ENCODE results near the gene MYRF.

MYRF gene

DNA sequence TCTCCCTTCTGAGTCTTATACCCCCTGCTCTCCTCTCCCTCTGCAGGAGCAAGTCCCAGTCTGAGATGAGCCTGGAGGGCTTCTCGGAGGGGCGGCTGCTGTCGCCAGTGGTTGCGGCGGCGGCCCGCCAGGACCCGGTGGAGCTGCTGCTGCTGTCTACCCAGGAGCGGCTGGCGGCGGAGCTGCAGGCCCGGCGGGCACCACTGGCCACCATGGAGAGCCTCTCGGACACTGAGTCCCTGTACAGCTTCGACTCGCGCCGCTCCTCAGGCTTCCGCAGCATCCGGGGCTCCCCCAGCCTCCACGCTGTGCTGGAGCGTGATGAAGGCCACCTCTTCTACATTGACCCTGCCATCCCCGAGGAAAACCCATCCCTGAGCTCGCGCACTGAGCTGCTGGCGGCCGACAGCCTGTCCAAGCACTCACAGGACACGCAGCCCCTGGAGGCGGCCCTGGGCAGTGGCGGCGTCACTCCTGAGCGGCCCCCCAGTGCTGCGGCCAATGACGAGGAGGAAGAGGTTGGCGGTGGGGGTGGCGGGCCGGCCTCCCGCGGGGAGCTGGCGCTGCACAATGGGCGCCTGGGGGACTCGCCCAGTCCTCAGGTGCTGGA, 8.8 kb upstream of the MYRF start:
- in situ Hi-C loops (cut with MboI; ENCODE audit: low pct_unique_long_range_greater_than_20kb, low sequenced_read_pairs, unreplicated experiment), result no loop called here
- TF ChIP-seq, protein P1, sequence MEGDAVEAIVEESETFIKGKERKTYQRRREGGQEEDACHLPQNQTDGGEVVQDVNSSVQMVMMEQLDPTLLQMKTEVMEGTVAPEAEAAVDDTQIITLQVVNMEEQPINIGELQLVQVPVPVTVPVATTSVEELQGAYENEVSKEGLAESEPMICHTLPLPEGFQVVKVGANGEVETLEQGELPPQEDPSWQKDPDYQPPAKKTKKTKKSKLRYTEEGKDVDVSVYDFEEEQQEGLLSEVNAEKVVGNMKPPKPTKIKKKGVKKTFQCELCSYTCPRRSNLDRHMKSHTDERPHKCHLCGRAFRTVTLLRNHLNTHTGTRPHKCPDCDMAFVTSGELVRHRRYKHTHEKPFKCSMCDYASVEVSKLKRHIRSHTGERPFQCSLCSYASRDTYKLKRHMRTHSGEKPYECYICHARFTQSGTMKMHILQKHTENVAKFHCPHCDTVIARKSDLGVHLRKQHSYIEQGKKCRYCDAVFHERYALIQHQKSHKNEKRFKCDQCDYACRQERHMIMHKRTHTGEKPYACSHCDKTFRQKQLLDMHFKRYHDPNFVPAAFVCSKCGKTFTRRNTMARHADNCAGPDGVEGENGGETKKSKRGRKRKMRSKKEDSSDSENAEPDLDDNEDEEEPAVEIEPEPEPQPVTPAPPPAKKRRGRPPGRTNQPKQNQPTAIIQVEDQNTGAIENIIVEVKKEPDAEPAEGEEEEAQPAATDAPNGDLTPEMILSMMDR (IDR thresholded peaks at IDR 0.05; ENCODE audit: extremely low read depth, insufficient read depth, missing control alignments), result no peak
- no peak for DNase-seq (ENCODE audit: low spot score)

DNA sequence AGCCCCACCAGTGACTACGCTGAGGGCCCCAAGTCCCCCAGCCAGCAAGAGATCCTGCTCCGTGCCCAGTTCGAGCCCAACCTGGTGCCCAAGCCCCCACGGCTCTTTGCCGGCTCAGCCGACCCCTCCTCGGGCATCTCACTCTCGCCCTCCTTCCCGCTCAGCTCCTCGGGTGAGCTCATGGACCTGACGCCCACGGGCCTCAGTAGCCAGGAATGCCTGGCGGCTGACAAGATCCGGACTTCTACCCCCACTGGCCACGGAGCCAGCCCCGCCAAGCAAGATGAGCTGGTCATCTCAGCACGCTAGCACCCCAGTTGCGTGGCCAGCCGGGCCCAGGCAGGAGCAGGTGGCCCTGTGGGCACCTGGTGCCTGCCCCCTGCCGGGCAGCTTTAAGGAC, 8.3 kb upstream of the MYRF start:
- in situ Hi-C loops (cut with MboI; ENCODE audit: low pct_unique_long_range_greater_than_20kb, low sequenced_read_pairs, unreplicated experiment), result no loop called here
- DNase-seq (ENCODE audit: low spot score), result no peak
- TF ChIP-seq, protein P1 (IDR thresholded peaks at IDR 0.05; ENCODE audit: extremely low read depth, insufficient read depth, missing control alignments), result no peak

DNA sequence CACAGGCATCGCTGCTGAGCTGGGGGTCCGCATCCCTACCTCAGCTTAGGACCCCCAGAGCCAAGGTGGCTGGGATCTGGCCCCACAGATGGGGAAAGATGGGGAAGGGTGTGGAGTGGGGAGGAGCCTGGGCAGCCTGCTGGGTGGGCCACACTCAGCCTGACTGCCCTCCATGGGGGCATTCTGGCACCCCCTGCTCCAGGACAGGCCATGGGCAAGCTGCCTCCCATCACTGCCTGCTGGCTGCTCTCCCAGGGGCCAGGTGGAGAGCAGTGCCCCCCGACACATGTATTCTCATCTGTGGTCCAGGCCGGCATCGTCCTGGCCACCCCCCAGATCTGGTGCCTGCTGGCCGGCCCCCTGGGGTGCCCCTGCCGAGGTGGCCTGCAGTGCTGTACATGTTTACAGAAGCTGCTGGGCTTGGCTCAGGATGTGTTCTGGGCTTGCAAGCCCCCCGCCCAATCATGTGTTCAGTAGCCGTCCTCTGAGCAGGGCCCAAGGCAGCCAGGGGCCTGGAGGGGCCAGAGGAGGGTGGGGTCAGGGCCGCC, 7.8 kb upstream of the MYRF start:
- TF ChIP-seq, protein P1 (IDR thresholded peaks at IDR 0.05; ENCODE audit: extremely low read depth, insufficient read depth, missing control alignments), result no peak
- in situ Hi-C loops (cut with MboI; ENCODE audit: low pct_unique_long_range_greater_than_20kb, low sequenced_read_pairs, unreplicated experiment), result no loop called here
- no peak for DNase-seq (ENCODE audit: low spot score)

DNA sequence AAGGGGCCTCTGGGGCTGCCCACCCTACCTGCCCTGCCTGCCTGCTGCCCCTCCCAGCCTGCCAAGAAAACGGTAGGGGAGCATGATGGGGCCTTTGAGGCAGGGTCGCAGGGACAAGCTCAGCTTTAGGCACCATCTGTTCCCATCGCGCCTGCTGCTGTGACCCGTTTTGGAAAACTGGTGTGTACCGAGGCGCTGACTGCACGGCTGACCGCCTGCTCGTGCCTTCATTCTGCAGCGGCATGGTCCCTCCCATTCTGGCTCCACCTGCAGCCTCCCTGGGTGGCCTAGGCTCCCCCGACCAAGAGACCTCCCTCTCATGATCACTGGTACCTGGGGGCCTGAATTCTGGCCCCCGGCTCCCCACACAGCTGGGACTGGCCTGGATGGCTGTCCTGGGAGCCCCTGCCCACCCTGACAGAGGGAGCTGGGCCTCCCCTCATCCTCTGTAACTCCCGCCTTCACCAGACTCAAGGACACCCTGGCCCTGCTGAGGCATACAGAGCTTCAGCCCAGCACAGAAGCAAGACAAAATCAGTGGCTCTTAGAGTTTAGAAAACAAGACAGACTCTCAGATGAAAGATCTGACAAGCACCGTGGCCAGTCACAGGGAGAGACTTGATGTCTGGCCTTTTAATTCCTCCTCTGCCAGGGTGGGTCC, 6.5 kb upstream of the MYRF start:
- in situ Hi-C loops (cut with MboI; ENCODE audit: low pct_unique_long_range_greater_than_20kb, low sequenced_read_pairs, unreplicated experiment), result no loop called here
- no peak for DNase-seq (ENCODE audit: low spot score)
- TF ChIP-seq, protein P1 (IDR thresholded peaks at IDR 0.05; ENCODE audit: extremely low read depth, insufficient read depth, missing control alignments), result no peak

DNA sequence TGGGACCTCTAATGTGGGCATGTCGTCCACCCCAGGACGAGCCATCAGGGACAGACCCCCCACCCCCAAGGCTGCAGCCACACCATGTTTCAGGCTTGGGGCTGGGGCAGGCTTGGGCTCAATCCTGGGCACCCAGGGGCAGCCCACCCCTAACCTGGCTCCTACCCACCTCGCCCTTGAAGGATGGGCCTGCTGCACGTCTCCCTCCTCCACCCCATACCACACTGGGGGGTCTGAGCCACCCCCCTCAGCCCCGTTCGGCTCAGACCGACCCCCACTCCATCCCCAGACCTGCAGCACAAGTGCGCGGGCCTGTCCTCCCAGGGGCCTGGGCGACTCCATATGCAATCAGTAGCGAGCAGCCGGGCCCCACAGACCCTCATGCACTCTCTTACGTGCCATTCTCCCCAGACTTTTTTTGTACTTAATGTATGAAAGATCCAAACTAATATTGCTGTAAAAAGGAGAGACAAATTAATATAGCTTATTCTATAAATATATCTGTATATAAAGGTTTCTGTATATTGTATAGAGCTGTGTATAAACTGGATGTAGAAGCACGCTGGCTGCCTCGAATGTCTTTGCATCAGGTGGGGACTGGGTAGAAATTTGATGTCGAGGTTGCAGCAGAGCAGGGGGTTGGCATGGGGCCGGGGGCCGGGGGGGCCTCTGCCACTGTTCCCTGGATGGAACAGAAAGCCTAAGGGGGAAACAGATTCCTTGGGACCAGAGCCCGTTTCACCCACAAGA, 5.8 kb upstream of the MYRF start:
- in situ Hi-C loops (cut with MboI; ENCODE audit: low pct_unique_long_range_greater_than_20kb, low sequenced_read_pairs, unreplicated experiment), result no loop called here
- no peak for DNase-seq (ENCODE audit: low spot score)
- TF ChIP-seq, protein P1 (IDR thresholded peaks at IDR 0.05; ENCODE audit: extremely low read depth, insufficient read depth, missing control alignments), result no peak

DNA sequence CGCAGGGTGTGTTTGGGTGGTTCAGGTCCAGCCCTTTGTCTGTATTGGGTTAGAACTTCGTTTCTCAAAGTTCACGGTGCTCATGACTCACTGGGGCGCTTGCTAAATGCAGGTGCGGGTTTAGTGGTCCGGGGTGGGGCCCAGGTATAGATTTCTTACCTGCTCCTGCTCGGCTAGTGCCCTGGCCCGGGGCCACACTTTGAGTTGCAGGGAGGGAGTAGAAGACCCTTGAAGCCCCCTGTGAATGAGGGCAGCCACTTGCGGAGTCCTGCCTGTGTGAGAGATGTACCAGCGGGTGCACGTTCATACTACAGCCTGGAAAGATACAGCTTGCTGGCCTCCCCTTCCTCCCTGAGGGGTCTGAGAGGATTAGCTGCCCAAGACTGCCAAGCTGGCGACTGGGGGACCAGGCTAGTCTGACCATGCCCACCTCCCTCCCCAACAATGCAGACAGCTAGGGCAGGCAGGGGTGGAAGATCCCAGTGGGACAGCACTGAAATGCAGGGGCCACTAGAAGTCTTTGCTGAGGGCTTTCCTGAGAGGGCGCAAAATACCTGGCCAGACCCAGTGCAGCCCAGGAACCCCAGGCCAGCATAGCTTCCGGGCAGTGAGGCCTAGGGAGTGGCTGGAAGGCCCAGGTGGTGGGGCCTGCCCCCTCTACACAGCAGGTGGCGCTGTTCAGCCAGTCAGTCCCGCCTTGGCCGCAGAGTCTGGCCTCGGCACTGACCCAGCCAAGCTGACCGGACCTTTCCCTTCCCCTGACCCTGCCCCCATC, 5.1 kb upstream of the MYRF start:
- DNase-seq (ENCODE audit: low spot score), result peak; percentile 89
- TF ChIP-seq, protein P1 (IDR thresholded peaks at IDR 0.05; ENCODE audit: extremely low read depth, insufficient read depth, missing control alignments), result peak; percentile 94
- in situ Hi-C loops (cut with MboI; ENCODE audit: low pct_unique_long_range_greater_than_20kb, low sequenced_read_pairs, unreplicated experiment), result no loop called here
